Measurements from ENCODE around the gene SMAD5. TPM values are rescaled to one million over a fixed set of nuclear protein-coding genes. Genes with fewer than 3 reads are reported as not detected.

Gene SMAD5
- total and polyA plus RNA-seq, 2 of the 4 experiments (the other 2 are of a cell fraction) = 37.4 to 101 TPM

DNA sequence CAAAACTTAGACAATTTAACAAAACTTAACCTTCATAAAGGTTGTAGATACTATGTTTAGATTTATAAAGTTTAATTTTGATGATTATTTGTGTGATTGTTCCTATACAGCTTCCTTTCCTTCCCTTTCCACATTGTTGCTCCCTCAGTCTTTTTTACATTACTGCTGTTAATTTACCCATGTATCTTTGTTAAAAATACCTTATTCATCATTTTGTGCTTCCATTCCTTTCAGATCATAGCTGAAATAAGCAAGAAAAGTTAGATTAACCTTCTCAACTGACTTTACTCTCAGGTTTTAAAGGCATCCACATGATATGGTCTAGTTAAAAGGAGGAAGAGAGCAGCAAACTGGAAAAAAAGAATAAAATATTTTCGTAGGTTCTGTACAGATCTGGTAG, 2.0 kb downstream of the SMAD5 start:
- Histone ChIP-seq H3K27me3 (ENCODE audit: control insufficient read depth, insufficient read depth, low read length) (no peaks in the 10 kb centered on the region), H3K9ac (ENCODE audit: low read depth, low read length) (no peak overlapping the region), H4K91ac (ENCODE audit: insufficient read depth, low read depth, low read length) (no peak overlapping the region), H3K18ac (ENCODE audit: low read depth, low read length) (no peak overlapping the region), H4K8ac (ENCODE audit: low read depth in 2 of 2, low read length in 2 of 2) (no peak overlapping the region), H2AFZ (replicated peaks; ENCODE audit: low read length, poor library complexity) (no peak overlapping the region), H2BK20ac (ENCODE audit: low read depth, low read length) (no peak overlapping the region), H3K4me2 (ENCODE audit: low read depth, low read length) (peak overlapping the region; percentile 62; the same call in 1 of the 2 replicates), H3K4me1 (ENCODE audit: control insufficient read depth, insufficient read depth, low read length) (peaks cover 5% of the 10 kb centered on the region), H3K4ac (ENCODE audit: low read depth, low read length) (no peak overlapping the region), H2BK15ac (ENCODE audit: low read depth, low read length) (no peak overlapping the region), H2BK5ac (ENCODE audit: low read depth, low read length, poor library complexity, severe bottlenecking) (no peak overlapping the region), H3K9me3 (ENCODE audit: control insufficient read depth, insufficient read depth, low read length) (no peaks in the 10 kb centered on the region), H3K9me1 (ENCODE audit: insufficient read depth, low read length) (peaks cover 5% of the 10 kb centered on the region), H3K79me1 (ENCODE audit: low read depth in 1 of 2, low read length in 2 of 2) (peaks cover 4 to 37% of the 10 kb centered on the region in 2 experiments; a peak in 3 of 4 replicates), H3K27ac (ENCODE audit: insufficient read depth, low read length) (no peak overlapping the region), H2BK120ac (ENCODE audit: low read depth, low read length) (no peak overlapping the region), H2AK9ac (replicated peaks; ENCODE audit: low read depth, low read length, poor library complexity) (no peak overlapping the region), H3K36me3 (ENCODE audit: control insufficient read depth, insufficient read depth, low read length) (no peaks in the 10 kb centered on the region; the same call in 1 of the 2 replicates), H3K14ac (replicated peaks; ENCODE audit: low read depth, low read length) (no peak overlapping the region), H4K20me1 (ENCODE audit: insufficient read depth, low read length) (peaks cover 58% of the 10 kb centered on the region), H3K56ac (ENCODE audit: extremely low read depth, insufficient read depth, low read length) (no peak overlapping the region), H3K4me3 (ENCODE audit: insufficient read depth, low read depth, low read length) (no peak overlapping the region), H3K23ac (ENCODE audit: low read depth, low read length) (no peak overlapping the region; the same call in 1 of the 2 replicates), H2AK5ac (ENCODE audit: low read depth, low read length) (no peak overlapping the region), H4K5ac (ENCODE audit: low read depth, low read length) (no peak overlapping the region)
- WGBS, 2 experiments (ENCODE audit: extremely low coverage in 2 of 2, insufficient read length in 1 of 2) = no CpG with 5 or more reads among the region's 1 CpG
- in situ Hi-C loops (cut with MboI; ENCODE audit: low sequenced_read_pairs) = no loop called here
- TSS peak; percentile 12 for BruUV-seq (replicated peaks)
- ChIA-PET CTCF (interaction anchor here (0.6 kb wide), 2 partner anchors 31 to 190 kb away, joined by 3 read pairs; no protein-coding TSS in a partner anchor), POLR2A (ENCODE audit: unreplicated experiment) (no interaction called here)
- TF ChIP-seq CHD1 (IDR thresholded peaks at IDR 0.05; ENCODE audit: low read depth, low read length) (no peak), BHLHE40 (IDR thresholded peaks at IDR 0.05; ENCODE audit: low read depth, low read length) (no peak), MAZ (IDR thresholded peaks at IDR 0.05; ENCODE audit: borderline replicate concordance, low read depth, low read length) (no peak), MAFK (IDR thresholded peaks at IDR 0.05; ENCODE audit: low read depth, low read length) (peak; percentile 35; the same call in 1 of the 2 replicates)
- TF ChIP-seq, protein P1, sequence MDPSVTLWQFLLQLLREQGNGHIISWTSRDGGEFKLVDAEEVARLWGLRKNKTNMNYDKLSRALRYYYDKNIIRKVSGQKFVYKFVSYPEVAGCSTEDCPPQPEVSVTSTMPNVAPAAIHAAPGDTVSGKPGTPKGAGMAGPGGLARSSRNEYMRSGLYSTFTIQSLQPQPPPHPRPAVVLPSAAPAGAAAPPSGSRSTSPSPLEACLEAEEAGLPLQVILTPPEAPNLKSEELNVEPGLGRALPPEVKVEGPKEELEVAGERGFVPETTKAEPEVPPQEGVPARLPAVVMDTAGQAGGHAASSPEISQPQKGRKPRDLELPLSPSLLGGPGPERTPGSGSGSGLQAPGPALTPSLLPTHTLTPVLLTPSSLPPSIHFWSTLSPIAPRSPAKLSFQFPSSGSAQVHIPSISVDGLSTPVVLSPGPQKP (IDR thresholded peaks at IDR 0.05; ENCODE audit: borderline replicate concordance, low read depth, low read length) = no peak
- dilution Hi-C loops (cut with HindIII; ENCODE audit: low sequenced_read_pairs, unreplicated experiment) = no loop called here
- no peak for DNase-seq
- no peak for ATAC-seq (ENCODE audit: low read depth)
- intact Hi-C loops (cut with micrococcal nuclease) = no loop called here
